ENCODE data around the gene HMBS.
A peak's percentile ranks its signal among the peaks of the same experiment; 100 is the strongest.

HMBS gene

DNA sequence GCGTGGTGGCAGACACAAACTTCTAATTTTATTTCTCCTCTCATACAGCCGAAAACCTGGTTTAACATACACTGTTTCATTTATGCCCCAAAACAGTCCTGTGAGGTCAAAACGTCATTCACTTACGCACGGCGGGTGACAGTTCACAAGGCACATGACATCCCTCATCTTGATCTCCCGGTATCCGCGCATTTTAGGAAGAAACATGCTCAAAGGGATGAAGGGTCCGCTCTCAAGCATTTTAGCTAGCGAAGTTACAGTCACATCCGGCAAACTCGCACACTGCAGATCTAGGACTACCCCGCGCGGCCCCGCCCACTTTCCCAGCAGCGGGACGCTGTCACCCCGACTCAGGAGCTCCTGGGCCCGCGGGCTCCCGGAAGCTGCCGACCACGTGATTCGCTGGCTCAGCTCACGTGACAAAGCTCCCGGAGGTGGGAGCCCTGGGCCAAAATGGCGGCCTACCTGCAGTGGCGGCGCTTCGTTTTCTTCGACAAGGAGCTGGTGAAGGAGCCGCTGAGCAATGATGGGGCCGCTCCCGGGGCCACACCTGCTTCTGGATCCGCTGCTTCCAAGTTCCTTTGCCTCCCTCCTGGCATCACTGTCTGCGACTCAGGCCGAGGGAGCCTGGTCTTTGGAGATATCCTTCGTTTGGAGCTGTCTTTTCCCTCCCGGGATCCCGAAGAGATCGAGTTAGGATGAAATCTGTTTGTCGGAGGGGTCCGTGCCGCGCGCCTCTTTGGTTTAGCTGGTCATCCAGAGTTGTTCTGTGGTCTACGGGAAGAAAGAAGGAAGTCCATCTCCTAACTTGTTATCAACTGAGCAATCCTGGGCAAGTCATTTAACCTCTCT is 17.1 kb upstream of the HMBS start, which contains the start of gene VPS11:
TSS of gene VPS11 (plus strand) at position 448 of the 852 bp plus-strand sequence. CDS start at position 454, 6 bp downstream.
- peak; percentile 98 to 99 for DNase-seq (ENCODE audit: low read depth in 2 of 2)

DNA sequence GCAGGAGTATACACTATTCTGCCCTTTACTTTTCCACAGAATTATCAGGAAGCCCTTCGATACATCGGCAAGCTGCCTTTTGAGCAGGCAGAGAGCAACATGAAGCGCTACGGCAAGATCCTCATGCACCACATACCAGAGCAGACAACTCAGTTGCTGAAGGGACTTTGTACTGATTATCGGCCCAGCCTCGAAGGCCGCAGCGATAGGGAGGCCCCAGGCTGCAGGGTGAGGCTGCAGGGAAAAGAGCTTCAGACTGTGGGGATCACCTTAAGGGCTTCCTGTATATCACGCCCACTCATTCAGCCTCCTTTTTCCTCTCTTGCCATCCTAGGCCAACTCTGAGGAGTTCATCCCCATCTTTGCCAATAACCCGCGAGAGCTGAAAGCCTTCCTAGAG is 6.8 kb upstream of the HMBS start:
- no peak for DNase-seq (ENCODE audit: low read depth in 2 of 2)

DNA sequence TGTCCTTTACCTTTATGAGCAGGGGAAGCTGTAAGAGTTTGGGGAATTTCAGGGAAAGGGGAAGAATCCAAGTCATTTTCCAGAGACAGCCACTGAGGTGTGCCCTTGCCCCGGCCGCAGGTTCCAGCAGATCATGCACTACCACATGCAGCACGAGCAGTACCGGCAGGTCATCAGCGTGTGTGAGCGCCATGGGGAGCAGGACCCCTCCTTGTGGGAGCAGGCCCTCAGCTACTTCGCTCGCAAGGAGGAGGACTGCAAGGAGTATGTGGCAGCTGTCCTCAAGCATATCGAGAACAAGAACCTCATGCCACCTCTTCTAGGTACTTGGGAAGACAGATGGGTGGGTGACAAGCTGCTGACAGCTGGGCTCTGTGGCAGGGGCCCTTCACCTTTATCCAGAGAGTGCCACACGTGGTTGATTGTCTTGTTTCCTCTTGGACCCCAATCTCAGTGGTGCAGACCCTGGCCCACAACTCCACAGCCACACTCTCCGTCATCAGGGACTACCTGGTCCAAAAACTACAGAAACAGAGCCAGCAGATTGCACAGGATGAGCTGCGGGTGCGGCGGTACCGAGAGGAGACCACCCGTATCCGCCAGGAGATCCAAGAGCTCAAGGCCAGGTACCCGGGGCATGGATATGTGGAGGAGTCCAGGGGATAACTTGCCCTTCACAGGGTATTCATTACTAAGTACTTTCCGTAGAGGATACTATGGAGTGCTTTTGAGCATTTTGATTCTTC is 5.8 kb upstream of the HMBS start:
- no peak for DNase-seq (ENCODE audit: low read depth in 2 of 2)

DNA sequence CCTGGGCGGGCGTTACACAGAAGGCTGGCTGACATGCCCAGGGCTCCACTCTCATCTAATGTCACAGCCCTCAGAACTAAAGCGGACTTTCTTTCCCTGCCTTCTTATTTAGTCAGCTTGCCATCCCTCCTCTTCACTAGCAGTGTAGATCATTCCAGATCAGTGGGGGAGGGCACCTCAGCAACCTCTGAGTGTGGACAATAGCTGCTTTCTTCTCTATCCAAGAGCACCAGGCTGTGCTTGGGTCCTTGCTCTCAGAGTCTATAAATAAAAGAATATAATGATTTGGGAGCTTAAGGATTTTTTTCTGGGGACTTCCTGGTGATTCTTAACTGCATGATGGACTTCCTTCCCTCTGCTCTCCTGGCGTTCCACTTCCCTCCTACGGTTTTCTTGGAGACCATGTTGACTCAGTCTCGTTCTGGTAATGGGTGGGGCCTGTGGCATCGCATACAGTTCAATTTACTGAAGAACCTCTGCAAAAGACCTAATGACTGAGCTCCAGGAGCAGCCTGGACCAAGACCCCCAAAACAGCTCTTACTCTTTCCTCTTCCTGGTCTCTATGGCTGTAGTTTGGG is 2.9 kb upstream of the HMBS start:
- DNase-seq (ENCODE audit: low read depth in 2 of 2), result no peak

DNA sequence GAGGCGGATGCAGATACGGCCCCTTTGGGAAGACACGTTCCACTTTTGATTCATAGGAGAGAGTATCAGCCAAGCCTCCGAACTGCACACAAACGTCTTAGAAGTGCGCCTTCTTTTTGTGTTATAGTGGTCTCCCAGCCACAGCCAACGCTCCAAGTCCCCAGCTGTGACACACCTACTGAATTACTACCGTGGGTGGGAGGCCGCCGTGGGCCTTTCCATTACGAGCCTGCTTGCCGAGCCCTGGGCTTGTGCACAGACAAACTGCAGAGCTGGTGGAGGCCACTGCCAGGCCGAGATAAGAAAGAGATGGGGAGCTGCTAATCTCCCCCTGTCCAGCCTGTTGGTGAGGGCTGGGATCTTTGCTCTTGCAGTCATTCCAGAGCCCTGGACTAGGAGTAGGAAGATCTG is 761 bp downstream of the HMBS start:
- no peak for DNase-seq (ENCODE audit: low read depth in 2 of 2)

DNA sequence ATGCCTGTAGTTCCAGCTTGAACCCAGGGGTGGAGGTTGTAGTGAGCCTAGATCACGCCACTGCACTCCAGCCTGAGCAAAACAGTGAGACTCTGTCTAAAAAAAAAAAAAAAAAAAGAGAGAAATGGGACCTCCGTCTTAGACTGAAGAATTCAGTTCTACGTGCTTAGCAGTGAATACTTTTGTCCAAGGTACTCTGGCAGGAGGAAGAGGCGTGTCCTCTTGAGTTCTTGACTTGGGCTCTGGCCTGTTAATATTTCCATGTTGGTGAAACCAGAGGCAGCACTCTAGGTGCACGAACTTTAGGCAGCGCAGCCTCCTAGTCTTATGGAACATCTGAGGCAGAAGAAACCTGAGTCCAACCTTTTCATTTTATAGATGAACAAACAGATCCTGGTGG is 2.4 kb downstream of the HMBS start:
- DNase-seq (ENCODE audit: low read depth in 2 of 2), result no peak

DNA sequence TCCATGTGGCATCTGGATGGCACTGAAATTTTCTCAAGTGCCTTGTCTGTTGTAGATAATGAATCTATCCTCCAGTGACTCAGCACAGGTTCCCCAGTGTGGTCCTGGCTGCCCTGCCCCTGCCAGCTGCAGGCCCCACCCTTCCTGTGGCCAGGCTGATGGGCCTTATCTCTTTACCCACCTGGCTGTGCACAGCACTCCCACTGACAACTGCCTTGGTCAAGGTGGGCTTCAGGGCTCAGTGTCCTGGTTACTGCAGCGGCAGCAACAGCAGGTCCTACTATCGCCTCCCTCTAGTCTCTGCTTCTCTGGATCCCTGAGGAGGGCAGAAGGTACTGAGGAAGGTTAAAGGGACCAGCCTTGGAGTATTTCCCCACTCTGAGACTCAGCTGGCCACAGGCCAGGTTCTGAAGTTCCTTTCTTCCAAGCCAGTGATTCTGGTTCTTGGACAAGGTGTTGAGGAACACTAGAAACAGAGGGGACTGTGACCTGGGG is 3.1 kb downstream of the HMBS start:
- no peak for DNase-seq (ENCODE audit: low read depth in 2 of 2)

DNA sequence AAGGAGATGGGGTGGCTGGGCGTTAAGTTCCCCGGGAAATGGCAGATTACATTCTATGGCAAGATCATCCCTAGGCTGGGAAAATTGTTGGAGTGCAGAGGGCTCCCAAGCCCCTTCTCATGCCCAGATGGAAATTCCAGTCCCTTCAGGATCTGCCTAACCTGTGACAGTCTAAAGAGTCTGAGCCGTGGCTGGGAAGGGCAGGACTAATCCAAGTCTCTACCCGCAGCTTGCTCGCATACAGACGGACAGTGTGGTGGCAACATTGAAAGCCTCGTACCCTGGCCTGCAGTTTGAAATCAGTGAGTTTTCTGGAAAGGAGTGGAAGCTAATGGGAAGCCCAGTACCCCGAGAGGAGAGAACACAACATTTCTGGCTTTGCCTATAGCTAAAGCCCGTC is 3.7 kb downstream of the HMBS start:
- DNase-seq (ENCODE audit: low read depth in 2 of 2), result no peak

DNA sequence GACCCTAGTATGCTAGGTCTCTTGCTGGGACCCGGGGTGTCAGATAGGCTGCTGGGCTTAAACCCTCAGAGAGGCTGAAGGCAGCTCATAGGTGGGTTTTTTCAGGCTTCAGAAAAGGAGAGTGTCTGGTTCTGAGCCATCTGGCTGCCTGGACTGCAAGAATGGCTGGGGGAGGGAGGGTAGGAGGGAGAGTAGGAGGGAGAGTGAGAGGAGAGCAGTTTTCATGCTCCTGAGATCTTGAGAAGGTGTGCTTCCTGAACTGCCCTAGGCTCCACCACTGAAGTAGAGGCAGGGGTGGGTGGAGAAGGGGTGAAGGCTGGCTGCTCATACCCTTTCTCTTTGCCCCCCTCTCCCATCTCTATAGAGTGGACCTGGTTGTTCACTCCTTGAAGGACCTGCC is 4.6 kb downstream of the HMBS start:
- DNase-seq (ENCODE audit: low read depth in 2 of 2), result no peak

DNA sequence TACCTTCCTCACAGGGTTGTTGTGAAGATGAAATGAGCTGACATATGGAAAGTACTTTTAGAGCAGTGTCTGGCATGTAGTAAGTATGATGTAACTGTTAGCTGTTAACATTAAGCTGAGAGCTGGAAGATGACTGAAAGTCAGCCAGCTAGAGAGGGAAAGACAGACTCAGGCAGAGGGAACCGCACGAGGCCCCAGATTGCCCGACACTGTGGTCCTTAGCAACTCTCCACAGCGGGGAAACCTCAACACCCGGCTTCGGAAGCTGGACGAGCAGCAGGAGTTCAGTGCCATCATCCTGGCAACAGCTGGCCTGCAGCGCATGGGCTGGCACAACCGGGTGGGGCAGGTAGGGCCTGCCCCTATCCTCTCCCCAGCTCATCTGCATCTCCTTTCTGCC is 6.5 kb downstream of the HMBS start:
- no peak for DNase-seq (ENCODE audit: low read depth in 2 of 2)

DNA sequence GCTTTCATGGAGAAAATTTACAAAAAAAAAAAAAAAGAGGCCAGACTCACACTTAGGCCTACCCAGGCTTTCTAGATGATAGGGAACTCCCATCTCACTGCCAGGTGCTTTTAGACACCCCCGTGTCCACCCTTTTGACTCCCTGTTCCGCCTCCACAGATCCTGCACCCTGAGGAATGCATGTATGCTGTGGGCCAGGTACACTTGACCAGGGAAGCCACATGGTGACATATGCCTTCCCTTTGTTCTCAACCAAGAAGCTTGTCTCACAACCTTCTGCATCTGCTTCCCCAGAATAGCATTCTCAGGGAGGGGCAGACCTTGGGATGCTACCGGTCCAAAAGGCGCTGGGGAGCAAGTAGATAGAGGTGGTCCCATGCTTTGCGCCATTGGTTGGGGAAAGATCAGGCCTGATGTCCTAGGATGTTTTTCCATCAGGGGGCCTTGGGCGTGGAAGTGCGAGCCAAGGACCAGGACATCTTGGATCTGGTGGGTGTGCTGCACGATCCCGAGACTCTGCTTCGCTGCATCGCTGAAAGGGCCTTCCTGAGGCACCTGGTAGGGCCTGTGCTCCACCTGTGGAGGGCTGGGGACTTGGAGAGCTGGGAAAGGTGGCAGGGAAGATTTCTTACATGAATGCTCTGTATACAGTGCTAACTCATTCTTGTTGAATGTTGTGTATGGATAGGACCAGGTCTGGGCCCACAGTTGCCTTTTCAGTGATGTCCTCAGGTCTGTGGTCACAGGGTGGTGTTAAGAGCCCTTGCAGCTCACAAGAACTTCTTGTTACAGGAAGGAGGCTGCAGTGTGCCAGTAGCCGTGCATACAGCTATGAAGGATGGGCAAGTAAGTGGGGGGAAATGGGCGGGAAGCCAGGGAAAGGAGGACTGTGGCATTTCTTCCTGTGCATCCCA is 7.5 kb downstream of the HMBS start:
- no peak for DNase-seq (ENCODE audit: low read depth in 2 of 2)

DNA sequence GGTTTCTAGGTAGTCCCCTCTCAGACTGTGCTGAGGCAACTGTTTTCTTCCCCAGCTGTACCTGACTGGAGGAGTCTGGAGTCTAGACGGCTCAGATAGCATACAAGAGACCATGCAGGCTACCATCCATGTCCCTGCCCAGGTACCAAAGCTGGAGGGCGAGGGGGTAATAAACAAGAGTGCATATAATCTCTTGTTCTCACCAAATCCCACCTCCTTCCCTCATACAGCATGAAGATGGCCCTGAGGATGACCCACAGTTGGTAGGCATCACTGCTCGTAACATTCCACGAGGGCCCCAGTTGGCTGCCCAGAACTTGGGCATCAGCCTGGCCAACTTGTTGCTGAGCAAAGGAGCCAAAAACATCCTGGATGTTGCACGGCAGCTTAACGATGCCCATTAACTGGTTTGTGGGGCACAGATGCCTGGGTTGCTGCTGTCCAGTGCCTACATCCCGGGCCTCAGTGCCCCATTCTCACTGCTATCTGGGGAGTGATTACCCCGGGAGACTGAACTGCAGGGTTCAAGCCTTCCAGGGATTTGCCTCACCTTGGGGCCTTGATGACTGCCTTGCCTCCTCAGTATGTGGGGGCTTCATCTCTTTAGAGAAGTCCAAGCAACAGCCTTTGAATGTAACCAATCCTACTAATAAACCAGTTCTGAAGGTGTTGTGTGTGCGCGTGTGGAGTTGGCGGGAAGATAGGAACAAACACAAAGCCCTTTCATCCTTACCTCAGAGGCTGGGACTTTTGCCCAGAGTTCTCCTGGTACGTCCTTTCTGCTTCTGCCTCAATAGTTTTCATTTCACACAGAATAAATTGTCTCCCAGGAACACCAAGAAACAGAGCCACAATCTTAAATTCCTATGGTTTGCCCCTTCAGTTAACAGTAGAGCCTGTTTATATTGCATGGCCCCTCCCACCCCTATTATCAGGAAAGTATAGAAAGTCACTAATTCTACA is 8.5 kb downstream of the HMBS start:
- DNase-seq (ENCODE audit: low read depth in 2 of 2), result no peak

DNA sequence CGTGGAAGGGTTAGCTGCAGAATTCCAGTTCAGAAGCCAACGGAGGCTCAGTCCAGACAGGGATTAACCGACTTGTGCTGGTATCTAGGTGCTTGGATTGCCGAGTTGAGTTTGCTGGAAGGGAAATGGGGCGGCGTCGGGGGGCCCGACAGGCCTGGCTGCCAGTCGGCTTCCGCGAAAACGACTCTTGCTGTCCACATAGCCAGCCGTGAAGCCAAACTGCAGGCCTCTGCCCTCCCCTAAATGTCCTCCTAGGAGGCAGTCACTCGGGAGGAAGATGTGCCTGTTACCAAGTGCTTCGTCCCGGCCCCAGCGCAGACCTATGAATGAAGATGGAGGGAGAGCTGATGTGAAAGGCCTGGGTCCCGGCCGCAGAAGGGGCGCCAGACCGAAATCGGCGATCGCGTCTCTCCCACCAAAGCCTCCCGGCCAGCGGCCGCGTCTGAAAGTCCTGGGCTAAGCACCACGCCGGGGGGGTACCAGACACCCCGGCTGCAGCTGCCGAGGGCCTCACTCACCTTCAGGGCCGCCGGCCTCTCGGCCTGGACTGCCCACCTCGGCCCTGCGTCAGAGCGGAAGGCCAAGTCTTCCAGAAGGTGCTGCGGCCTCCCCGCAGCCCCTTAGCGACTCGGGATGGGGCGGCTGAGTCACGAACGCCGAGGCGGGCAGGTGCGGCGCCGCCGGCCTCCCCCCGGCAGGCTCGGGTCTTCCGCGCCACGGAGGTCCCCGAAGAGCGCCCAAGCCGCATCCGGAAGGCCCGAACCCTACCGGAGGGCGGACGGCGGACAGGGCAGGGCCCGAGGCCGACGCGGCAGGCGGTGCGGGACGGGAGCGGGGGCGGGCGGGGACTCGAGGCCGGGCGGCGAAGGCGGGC is 9.5 kb downstream of the HMBS start:
- no peak for DNase-seq (ENCODE audit: low read depth in 2 of 2)

DNA sequence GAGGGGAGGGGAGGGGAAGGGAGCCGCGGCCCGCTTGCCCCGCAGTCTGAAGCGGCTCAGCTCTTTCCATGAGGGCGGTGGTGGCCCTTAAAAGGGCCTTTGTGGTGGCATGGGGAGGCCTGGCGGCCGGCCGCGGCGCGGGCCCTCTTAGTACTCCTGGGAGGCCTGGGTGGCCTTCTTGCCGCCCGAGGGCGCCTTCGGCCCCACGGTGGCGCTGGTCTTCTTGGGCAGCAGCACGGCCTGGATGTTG is 10.1 kb downstream of the HMBS start:
- no peak for DNase-seq (ENCODE audit: low read depth in 2 of 2)

DNA sequence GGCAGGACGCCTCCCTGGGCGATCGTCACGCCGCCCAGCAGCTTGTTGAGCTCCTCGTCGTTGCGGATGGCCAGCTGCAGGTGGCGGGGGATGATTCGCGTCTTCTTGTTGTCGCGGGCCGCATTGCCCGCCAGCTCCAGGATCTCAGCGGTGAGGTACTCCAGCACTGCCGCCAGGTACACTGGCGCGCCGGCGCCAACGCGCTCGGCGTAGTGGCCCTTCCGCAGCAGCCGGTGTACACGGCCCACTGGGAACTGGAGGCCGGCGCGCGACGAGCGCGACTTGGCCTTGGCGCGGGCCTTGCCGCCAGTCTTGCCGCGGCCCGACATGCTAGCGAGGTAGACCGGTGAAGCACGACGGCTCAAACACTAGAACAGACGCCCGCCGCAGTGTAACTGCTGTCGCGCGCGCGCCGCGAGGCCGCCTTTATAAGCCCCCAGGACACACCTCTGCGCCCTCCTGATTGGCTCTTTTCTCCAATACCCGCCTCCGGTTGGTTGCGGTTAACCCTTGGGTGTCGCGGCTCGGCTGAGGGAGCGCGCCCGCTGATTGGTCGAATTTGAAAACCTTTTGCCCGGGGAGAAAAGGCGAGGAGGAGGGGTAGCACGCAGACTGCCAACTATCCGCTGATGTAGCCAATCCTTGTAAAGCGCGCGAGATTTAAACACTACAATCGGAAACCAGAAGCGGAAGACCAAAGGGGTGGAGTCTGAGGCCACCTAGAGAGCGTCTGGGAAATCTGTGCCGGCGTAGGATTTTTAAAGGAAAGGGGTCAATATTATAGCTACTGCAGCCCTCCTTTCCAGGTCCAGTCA is 10.6 kb downstream of the HMBS start:
- peak; percentile 97 to 98 for DNase-seq (ENCODE audit: low read depth in 2 of 2)

DNA sequence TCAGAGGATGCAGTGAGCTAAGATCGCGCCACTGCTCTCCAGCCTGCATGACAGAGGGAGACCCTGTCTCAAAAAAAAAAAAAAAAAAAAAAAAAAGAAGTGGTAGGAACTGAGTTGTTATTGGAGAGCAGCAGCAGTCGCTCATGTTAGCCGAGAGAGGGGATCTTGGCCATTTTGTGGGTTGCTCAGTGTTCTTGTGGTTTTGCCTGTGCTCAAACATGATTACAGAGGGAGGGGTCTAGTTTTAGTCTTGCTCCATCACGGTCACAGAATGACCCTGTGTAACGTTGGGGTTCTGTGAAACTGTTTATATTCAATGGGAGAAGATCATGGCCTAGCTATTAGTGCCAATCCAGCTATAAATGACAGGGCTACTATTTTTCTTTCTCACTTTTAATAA is 15.0 kb downstream of the HMBS start:
- no peak for DNase-seq (ENCODE audit: low read depth in 2 of 2)

DNA sequence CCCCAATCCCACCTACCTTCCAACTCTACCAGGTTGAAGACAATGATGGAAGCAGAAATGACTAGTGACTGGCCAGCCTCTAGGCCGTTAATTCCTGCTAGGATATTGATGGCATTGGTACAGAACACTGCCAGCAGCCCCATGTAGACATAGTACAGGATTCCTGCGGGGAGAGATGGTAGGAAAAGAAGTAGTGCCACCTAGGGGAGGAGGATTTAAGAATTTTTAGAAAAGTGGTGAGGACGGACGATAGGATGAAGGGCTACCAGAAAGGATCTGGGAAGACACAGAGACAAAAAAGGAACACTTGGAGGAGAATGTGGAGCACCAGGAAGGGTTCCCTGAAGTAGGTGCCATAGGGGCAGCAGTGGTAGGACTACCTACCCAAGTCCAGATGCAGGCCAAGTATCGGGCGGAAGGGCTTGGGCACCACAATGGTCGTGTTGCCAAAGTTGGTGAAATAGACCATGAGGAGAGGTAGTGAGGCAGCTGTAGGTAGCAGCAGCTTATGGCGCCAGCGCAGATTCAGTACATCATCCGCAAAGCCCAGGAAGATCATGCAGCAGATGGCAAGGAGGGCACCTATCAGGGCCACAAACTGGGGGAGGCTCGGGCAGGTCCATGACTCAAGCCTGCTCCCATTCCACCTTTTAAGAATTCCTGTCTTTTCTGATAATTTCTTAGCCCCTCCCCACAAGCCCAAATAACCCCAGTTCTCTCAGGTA is 15.7 kb downstream of the HMBS start:
- no peak for DNase-seq (ENCODE audit: low read depth in 2 of 2)

Data from activated CD4-positive, alpha-beta T cell treated with anti-CD3 and anti-CD28 coated beads for 24 hours (primary cell).